Chondrocyte (in vitro differentiated cells): ENCODE measurements around the gene PHETA1. TPM values are rescaled to one million over a fixed set of nuclear protein-coding genes. Genes with fewer than 3 reads are reported as not detected.

Source experiments
- DNase-seq: peaks from one replicate; pipeline ENCODE4 v3.0.0; 2021; ENCODE audit warnings: mixed read lengths, low spot score
- H3K27ac Mint-ChIP-seq: one replicate; pipeline ENCODE4 v1.8.0; 2021; ENCODE audit warnings: mild to moderate bottlenecking, moderate library complexity, mixed read lengths; ENCODE audit not compliant: unreplicated experiment
- H3K27me3 Mint-ChIP-seq: 2 replicates; pipeline ENCODE4 v1.8.0; 2021; ENCODE audit warnings: low read depth, mixed read lengths
- H3K36me3 Mint-ChIP-seq: 2 replicates; pipeline ENCODE4 v1.8.0; 2021; ENCODE audit warnings: low read depth, mixed read lengths
- H3K4me1 Mint-ChIP-seq: 2 replicates; pipeline ENCODE4 v1.8.0; 2021; ENCODE audit warnings: low read depth, mild to moderate bottlenecking, mixed read lengths
- H3K4me3 Mint-ChIP-seq: one replicate; pipeline ENCODE4 v1.8.0; 2021; ENCODE audit warnings: mild to moderate bottlenecking, moderate library complexity, mixed read lengths; ENCODE audit not compliant: unreplicated experiment
- H3K9me3 Mint-ChIP-seq: 2 replicates; pipeline ENCODE4 v1.8.0; 2021; ENCODE audit warnings: low read depth, mixed read lengths
- total RNA-seq: library from RNA; stranded (reverse); gene quantifications from 3 replicates; pipeline ENCODE4 v1.2.1, GENCODE V29; 2021
- TF ChIP-seq, protein P1 (sequence below): fragments of 200-600 bp; sonication (generic); IDR thresholded peaks from 2 replicates; pipeline ENCODE4 v1.5.0; 2021; ENCODE audit warnings: antibody characterized with exemption, mild to moderate bottlenecking, moderate library complexity

Gene PHETA1
- total RNA-seq, 1 donor from 2014 or later: 14.2 TPM

DNA sequence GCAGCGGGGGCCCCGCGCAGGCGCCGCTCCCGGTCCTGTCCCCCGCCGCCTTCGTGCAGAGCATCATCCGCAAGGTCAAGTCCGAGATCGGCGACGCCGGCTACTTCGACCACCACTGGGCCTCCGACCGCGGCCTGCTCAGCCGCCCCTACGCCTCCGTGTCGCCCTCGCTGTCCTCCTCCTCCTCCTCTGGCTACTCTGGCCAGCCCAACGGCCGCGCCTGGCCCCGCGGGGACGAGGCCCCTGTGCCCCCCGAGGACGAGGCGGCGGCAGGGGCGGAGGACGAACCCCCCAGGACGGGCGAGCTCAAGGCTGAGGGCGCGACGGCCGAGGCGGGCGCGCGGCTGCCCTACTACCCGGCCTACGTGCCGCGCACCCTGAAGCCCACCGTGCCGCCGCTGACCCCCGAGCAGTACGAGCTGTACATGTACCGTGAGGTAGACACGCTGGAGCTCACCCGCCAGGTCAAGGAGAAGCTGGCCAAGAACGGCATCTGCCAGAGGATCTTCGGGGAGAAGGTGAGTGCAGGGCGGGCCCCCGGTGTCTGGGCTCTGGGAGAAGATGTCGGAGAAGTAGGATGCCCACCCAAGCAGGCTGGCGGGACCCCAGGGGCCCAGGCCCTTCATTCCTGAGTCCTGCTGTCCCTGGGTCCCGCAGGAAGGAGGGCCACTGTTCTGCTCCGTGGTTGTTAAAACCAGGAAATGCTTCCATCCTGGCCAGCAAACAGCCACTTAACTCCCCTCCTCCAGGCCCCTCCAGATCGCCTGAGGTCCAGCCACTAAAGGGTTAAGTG is 48.4 kb downstream of the PHETA1 start:
- Mint-ChIP-seq H3K9me3 (no peaks in the 10 kb centered on the region), H3K27ac (no peak overlapping the region), H3K27me3 (peaks cover 10% of the 10 kb centered on the region), H3K4me1 (no peaks in the 10 kb centered on the region), H3K4me3 (no peak overlapping the region), H3K36me3 (no peaks in the 10 kb centered on the region)
- TF ChIP-seq, protein P1, sequence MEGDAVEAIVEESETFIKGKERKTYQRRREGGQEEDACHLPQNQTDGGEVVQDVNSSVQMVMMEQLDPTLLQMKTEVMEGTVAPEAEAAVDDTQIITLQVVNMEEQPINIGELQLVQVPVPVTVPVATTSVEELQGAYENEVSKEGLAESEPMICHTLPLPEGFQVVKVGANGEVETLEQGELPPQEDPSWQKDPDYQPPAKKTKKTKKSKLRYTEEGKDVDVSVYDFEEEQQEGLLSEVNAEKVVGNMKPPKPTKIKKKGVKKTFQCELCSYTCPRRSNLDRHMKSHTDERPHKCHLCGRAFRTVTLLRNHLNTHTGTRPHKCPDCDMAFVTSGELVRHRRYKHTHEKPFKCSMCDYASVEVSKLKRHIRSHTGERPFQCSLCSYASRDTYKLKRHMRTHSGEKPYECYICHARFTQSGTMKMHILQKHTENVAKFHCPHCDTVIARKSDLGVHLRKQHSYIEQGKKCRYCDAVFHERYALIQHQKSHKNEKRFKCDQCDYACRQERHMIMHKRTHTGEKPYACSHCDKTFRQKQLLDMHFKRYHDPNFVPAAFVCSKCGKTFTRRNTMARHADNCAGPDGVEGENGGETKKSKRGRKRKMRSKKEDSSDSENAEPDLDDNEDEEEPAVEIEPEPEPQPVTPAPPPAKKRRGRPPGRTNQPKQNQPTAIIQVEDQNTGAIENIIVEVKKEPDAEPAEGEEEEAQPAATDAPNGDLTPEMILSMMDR: no peak
- no peak for DNase-seq

- Mint-ChIP-seq H3K9me3 (no peaks in the 10 kb centered on the region), H3K4me3 (no peak overlapping the region), H3K27me3 (peaks cover 10% of the 10 kb centered on the region), H3K36me3 (no peaks in the 10 kb centered on the region), H3K27ac (no peak overlapping the region), H3K4me1 (no peaks in the 10 kb centered on the region)
- DNase-seq: no peak
- TF ChIP-seq, protein P1: no peak
Measured at GRCh38 chr12:111319600-111320257, 49.2 kb downstream of the PHETA1 start.

DNA sequence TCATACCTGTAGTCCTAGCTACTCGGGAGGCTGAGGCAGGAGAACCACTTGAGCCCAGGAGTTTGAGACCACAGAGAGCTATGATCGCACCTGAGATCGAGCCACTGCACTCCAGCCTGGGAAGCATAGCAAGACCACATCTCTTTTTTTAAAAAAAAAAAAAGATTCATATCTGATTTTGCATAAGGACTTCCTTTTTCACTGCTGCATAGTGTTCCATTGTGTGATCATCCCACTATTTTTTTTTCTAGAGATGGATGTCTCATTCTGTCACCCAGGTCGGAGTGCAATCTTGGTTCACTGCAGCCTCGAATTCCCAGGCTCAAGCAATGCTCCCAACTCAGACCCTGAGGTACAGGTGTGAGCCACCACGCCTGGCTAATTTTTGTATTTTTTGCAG is 50.4 kb downstream of the PHETA1 start:
- no peak overlapping the region for H3K4me3 Mint-ChIP-seq
- no peaks in the 10 kb centered on the region for H3K36me3 Mint-ChIP-seq
- TF ChIP-seq, protein P1: no peak
- peaks cover 5% of the 10 kb centered on the region for H3K4me1 Mint-ChIP-seq
- H3K9me3 Mint-ChIP-seq: no peaks in the 10 kb centered on the region
- DNase-seq: no peak
- H3K27me3 Mint-ChIP-seq: peaks cover 14% of the 10 kb centered on the region
- H3K27ac Mint-ChIP-seq: no peak overlapping the region

GRCh38 chr12:111316671-111317070 is 52.2 kb downstream of the PHETA1 start:
- DNase-seq: no peak
- Mint-ChIP-seq H3K27ac (no peak overlapping the region), H3K27me3 (peaks cover 14% of the 10 kb centered on the region), H3K4me3 (no peak overlapping the region), H3K9me3 (no peaks in the 10 kb centered on the region), H3K36me3 (no peaks in the 10 kb centered on the region), H3K4me1 (peaks cover 5% of the 10 kb centered on the region)
- TF ChIP-seq, protein P1: no peak

GRCh38 chr12:111314953-111315539 is 53.8 kb downstream of the PHETA1 start:
- Mint-ChIP-seq H3K27me3 (peaks cover 14% of the 10 kb centered on the region), H3K4me3 (no peak overlapping the region), H3K9me3 (no peaks in the 10 kb centered on the region), H3K4me1 (peaks cover 5% of the 10 kb centered on the region), H3K36me3 (no peaks in the 10 kb centered on the region), H3K27ac (no peak overlapping the region)
- TF ChIP-seq, protein P1: no peak
- DNase-seq: no peak
